Inflammatory macrophage treated with lipopolysaccharide for 4 hours (primary cell): ENCODE results near the gene SPAG8.

Source experiments
- DNase-seq: peaks from one replicate; pipeline ENCODE4 v3.0.0-alpha.2; 2020

SPAG8 gene

DNA sequence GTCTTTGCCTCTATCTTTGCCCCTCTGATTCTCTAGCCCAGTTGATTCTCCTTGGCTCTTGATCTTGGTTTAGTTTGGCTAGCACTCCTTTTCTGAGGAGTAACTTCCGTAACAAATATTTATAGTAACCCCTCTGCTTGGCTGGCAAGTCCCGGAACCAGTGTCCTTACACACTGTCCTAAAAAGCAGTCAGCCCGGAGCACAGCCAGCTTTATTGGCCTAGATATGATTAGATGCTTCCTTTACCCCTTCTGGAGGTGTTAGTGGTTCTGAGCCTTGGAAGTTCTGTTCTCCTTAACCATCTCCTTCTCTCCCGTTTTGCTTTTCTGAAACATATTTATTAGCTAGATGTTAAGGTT is 41.0 kb downstream of the SPAG8 start:
- DNase-seq: no peak

DNA sequence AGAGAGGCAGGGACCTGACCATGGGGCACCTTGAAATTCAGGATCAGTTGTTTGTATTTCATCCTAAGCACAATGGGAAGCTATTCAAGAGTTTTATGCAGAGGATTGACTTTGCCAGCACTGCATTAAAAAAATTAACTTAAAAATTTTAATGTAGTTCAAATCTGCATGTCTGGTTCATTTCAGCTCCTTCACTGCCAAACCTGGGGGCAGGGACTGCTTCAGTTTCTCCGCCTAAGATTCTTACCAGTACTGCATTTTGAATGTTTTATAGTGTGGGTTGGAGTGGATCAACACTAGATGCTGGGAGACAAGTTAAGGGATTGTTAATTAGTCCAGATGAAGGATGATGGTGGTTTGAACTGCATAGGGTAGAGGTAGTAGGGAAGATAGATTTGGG is 42.3 kb downstream of the SPAG8 start:
- DNase-seq: no peak

DNA sequence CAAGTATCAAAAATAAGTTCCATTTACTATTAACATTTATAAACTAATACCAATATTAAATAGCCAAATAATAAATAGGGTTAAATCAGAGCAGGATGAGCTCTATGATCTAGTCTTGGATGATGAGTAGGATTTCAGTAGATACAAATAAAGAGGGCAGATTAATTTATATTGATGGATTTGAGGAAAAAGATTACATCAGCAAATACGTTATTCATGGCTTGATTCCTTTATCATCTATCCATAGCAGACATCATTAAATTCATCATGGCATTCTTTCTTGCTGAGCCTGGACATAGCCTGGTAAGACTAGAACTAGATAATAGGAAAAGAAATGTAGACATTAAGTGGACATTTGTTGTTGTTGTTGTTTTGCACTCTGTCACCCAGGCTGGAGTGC is 44.6 kb downstream of the SPAG8 start:
- DNase-seq: no peak

DNA sequence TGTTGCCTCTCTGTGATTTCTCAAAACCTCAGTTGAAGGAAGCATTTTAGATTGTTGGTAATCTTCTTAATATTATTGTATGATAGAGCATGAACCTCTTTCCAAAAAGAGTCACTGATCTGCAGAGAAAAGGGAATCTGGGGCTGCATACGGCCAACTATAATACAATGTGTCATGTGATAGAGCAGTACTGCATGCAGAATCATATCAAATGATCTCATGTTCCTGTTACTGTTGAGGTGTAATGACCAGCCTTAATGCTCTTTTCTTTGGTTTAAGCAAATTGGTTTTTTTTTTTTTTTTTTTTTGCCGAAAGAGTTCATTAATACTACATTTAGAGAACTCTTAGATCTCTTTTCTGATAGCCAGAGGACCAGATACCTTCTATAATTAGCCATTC is 45.1 kb downstream of the SPAG8 start:
- no peak for DNase-seq

DNA sequence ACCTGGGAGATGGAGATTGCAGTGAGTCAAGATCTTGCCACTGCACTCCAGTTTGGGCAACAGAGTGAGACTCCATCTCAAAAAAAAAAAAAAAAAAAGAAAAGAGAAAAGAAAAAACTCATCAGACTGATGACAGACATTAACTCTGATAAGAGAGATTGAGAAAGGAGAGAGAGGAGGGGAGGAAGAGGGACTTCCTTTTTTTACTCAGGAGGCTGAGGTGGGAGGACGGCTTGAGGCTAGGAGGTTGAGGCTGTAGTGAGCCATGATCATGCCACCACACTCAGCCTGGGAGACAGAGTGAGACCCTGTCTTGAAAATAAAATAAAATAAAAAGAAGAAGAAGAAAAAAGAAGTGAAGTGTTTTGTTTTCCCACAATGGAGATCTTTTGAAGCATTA is 48.3 kb downstream of the SPAG8 start:
- no peak for DNase-seq

DNA sequence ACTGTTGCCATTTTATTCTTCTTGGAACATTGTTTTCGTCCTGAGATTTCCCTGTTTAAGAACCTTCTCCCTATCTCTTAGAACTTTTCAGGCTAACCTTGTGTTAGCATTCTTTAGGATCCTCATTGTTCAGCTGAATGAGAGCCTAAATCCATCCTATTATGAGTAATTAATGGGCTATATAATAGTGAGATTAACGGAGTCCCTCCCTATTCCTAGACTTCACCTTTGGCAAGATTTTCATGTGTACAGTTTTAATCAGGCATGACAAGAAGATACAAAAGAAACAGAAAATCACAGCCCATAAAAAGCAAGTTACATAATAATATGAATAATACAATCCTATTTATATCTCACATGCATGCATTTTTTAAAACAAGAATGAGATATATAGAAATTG is 48.9 kb downstream of the SPAG8 start:
- DNase-seq: no peak

DNA sequence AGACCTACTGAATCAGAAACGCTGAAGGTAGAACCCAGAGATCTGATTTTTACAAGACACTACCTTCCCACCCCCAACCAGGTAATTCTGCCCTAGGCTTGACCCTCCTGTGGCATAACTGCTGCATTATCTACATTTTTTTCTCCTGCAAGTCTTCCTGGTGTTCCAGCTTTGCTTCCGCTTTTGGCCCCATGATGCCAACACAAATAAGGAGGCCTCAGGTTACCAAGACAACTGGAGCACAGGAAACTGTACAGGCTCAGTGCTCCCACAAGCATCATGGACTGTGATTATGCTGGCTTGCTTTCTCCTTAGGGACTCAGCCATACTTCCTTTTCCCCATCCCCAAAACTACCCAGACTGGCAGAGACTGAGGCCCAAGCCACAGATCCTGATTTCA is 51.4 kb downstream of the SPAG8 start:
- DNase-seq: no peak

DNA sequence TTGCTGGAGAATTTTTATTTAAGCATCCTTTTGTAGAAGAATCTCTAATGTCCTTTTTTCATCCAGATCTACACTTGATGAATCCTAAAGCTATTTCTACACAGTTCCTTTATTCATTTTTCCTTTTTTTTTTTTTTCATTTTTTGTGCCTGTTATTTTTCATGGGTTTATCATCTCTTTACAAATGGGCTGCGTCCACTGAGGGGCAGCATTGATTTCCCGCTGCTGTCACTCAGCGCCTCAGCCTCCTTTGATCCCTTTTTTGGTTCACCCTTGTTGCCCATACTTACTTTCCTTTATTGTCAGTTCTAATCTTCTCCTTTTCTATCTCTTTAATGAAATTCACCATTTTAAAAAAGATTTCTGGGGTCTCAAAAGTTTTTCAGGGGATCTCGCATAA is 52.3 kb downstream of the SPAG8 start:
- DNase-seq: no peak
